SK-N-SH treated with all-trans-retinoic acid at 6 μM for 48 hours (cell line): ENCODE measurements around the gene PARL.

ENCODE experiments used
- ATAC-seq: fragments of 200-7000 bp; cut with Tn5 transposase; 3 replicates; pipeline ENCODE4 v1.9.1; 2020; ENCODE audit warnings: mild to moderate bottlenecking, moderate library complexity
- ARNTL ChIP-seq: fragments of 450-650 bp; formaldehyde crosslinking; IDR thresholded peaks from 2 replicates; pipeline ENCODE4 v1.5.0; 2020; ENCODE audit warnings: low read depth, mild to moderate bottlenecking, moderate library complexity, borderline replicate concordance
- BACH2 ChIP-seq: fragments of 250-450 bp; sonication (Bioruptor Pico); IDR thresholded peaks from 2 replicates; pipeline ENCODE4 v1.9.0; 2021; ENCODE audit warnings: mild to moderate bottlenecking, borderline replicate concordance
- ESRRG ChIP-seq: fragments of 250-450 bp; sonication (Bioruptor Pico); IDR thresholded peaks from 2 replicates; pipeline ENCODE4 v1.6.1; 2021; ENCODE audit warnings: mild to moderate bottlenecking
- GLIS3 ChIP-seq: fragments of 250-450 bp; sonication (Bioruptor Pico); IDR thresholded peaks from 2 replicates; pipeline ENCODE4 v1.5.0; 2020; ENCODE audit warnings: mild to moderate bottlenecking, moderate library complexity
- ISL1 ChIP-seq: fragments of 250-450 bp; sonication (Bioruptor Pico); IDR thresholded peaks from 2 replicates; pipeline ENCODE4 v2.1.2; 2022; ENCODE audit warnings: mild to moderate bottlenecking, moderate library complexity
- OSR1 ChIP-seq: fragments of 250-450 bp; sonication (Bioruptor Pico); IDR thresholded peaks from 2 replicates; pipeline ENCODE4 v1.8.0; 2022; ENCODE audit warnings: moderate library complexity, mild to moderate bottlenecking, inconsistent platforms
- PPARA ChIP-seq: fragments of 250-450 bp; sonication (Bioruptor Pico); IDR thresholded peaks from 2 replicates; pipeline ENCODE4 v1.5.0; 2020; ENCODE audit warnings: mild to moderate bottlenecking, borderline replicate concordance
- RARB ChIP-seq: fragments of 250-450 bp; sonication (Bioruptor Pico); IDR thresholded peaks from 2 replicates; pipeline ENCODE4 v1.8.0; 2021; ENCODE audit warnings: mild to moderate bottlenecking, moderate library complexity
- SNAI2 ChIP-seq: fragments of 250-450 bp; sonication (Bioruptor Pico); IDR thresholded peaks from 2 replicates; pipeline ENCODE4 v1.5.0; 2020; ENCODE audit warnings: mild to moderate bottlenecking, moderate library complexity
- TCF4 ChIP-seq: fragments of 250-450 bp; sonication (Bioruptor Pico); IDR thresholded peaks from 2 replicates; pipeline ENCODE4 v1.8.0; 2021; ENCODE audit warnings: mild to moderate bottlenecking, moderate library complexity, borderline replicate concordance
- TOX ChIP-seq: fragments of 250-450 bp; sonication (Bioruptor Pico); IDR thresholded peaks from 2 replicates; pipeline ENCODE4 v1.8.0; 2021; ENCODE audit warnings: mild to moderate bottlenecking, moderate library complexity, borderline replicate concordance
- ZC3H10 ChIP-seq: fragments of 250-450 bp; sonication (Bioruptor Pico); IDR thresholded peaks from 2 replicates; pipeline ENCODE4 v1.5.1; 2021; ENCODE audit warnings: mild to moderate bottlenecking, moderate library complexity
- ZFP3 ChIP-seq: fragments of 250-450 bp; sonication (Bioruptor Pico); IDR thresholded peaks from 2 replicates; pipeline ENCODE4 v1.5.0; 2020; ENCODE audit warnings: mild to moderate bottlenecking, moderate library complexity
- ZFP30 ChIP-seq: fragments of 450-650 bp; formaldehyde crosslinking; IDR thresholded peaks from 2 replicates; pipeline ENCODE4 v1.5.0; 2022; ENCODE audit warnings: mild to moderate bottlenecking, moderate library complexity
- ZNF70 ChIP-seq: fragments of 450-650 bp; formaldehyde crosslinking; IDR thresholded peaks from 2 replicates; pipeline ENCODE4 v1.5.0; 2020; ENCODE audit warnings: mild to moderate bottlenecking, moderate library complexity
- ZNF8 ChIP-seq: fragments of 450-650 bp; formaldehyde crosslinking; IDR thresholded peaks from 2 replicates; pipeline ENCODE4 v1.5.0; 2020; ENCODE audit warnings: mild to moderate bottlenecking, moderate library complexity
- TF ChIP-seq, protein P1 (sequence below): fragments of 250-450 bp; sonication (Bioruptor Pico); IDR thresholded peaks from 2 replicates; pipeline ENCODE4 v1.8.0; 2020; ENCODE audit warnings: mild to moderate bottlenecking, moderate library complexity, borderline replicate concordance
- TF ChIP-seq, protein P2 (sequence below): fragments of 250-450 bp; sonication (Bioruptor Pico); IDR thresholded peaks from 2 replicates; pipeline ENCODE4 v1.8.0; 2021; ENCODE audit warnings: low read depth, mild to moderate bottlenecking, moderate library complexity, borderline replicate concordance
- TF ChIP-seq, protein P3 (sequence below): fragments of 250-450 bp; sonication (Bioruptor Pico); IDR thresholded peaks from 2 replicates; pipeline ENCODE4 v1.5.1; 2020; ENCODE audit warnings: low read depth, mild to moderate bottlenecking, moderate library complexity
- TF ChIP-seq, protein P4 (sequence below): fragments of 250-450 bp; sonication (Bioruptor Pico); IDR thresholded peaks from 2 replicates; pipeline ENCODE4 v1.5.1; 2021; ENCODE audit warnings: mild to moderate bottlenecking, moderate library complexity
- TF ChIP-seq, protein P5 (sequence below): fragments of 250-450 bp; sonication (Bioruptor Pico); IDR thresholded peaks from 2 replicates; pipeline ENCODE4 v1.5.0; 2020; ENCODE audit warnings: mild to moderate bottlenecking, moderate library complexity

Gene PARL

DNA sequence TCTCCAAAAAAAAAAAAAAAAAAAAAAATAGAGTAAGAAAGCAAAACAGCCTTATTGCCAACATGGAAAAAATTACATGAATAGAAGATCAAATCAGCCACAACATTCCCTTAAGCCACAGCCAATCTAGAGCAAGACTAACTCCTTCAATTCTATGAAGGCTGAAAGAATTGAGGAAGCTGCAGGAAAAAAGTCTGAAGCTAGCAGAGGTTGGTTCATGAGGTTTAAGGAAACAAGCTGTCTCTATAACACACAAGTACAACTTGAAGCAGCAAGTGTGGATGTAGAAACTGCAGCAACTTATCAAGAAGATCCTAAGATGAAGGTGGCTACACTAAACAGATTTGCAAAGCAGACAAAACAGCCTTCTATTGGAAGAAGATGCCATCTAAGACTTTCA is 9.3 kb downstream of the PARL start (continued):
- TF ChIP-seq, protein P1, sequence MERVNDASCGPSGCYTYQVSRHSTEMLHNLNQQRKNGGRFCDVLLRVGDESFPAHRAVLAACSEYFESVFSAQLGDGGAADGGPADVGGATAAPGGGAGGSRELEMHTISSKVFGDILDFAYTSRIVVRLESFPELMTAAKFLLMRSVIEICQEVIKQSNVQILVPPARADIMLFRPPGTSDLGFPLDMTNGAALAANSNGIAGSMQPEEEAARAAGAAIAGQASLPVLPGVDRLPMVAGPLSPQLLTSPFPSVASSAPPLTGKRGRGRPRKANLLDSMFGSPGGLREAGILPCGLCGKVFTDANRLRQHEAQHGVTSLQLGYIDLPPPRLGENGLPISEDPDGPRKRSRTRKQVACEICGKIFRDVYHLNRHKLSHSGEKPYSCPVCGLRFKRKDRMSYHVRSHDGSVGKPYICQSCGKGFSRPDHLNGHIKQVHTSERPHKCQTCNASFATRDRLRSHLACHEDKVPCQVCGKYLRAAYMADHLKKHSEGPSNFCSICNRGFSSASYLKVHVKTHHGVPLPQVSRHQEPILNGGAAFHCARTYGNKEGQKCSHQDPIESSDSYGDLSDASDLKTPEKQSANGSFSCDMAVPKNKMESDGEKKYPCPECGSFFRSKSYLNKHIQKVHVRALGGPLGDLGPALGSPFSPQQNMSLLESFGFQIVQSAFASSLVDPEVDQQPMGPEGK (CRISPR knock-in tag): no peak
- no peak for TF ChIP-seq BACH2 (CRISPR knock-in tag)

DNA sequence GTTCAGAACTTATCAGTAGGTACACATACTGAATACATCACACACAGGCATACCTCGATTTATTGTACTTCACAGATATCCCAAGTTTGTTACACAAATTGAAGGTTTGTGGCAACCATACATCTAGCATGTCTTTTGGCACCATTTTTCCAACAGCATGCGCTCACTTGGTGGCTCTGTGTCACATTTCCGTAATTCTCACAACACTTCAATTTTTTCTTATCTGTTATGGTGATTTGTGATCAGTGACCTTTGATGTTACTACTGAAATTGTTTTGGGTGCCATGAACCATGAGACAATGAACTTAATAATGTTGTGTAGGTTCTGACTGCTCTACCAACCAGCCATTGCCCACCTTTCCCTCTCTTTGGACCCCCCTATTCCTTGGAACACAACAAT is 10.8 kb downstream of the PARL start:
- TF ChIP-seq, protein P1 (CRISPR knock-in tag): no peak
- TF ChIP-seq ISL1 (CRISPR knock-in tag): no peak
- no peak for TF ChIP-seq SNAI2 (CRISPR knock-in tag)
- no peak for TF ChIP-seq TOX (CRISPR knock-in tag)
- TF ChIP-seq GLIS3 (CRISPR knock-in tag): no peak
- TF ChIP-seq ARNTL (CRISPR knock-in tag): no peak
- no peak for TF ChIP-seq BACH2 (CRISPR knock-in tag)
- no peak for TF ChIP-seq TCF4 (CRISPR knock-in tag)
- TF ChIP-seq, all 23 proteins: peak for 0
- ATAC-seq: no peak

DNA sequence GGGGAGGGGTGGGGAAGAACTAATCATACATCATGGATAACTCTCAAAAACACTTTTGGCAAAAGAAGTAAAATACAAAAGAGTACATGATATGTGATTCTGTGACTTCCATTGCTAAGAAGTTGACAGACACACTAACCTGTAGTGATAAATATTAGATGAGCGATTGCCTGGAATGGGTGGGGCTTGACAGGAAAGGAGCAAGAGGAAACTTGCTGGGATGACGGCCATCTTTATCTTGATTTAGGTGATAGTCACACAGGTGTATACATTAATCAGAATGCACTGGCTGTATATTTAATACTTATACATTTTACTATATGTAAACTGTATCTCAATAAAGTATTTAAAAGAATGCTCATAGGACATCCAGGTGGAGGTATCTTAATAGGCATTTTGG is 13.1 kb downstream of the PARL start:
- ATAC-seq: no peak

More for the DNA sequence above, 13.1 kb downstream of the PARL start:
- TF ChIP-seq BACH2 (CRISPR knock-in tag): no peak
- no peak for TF ChIP-seq ZFP3 (CRISPR knock-in tag)
- no peak for TF ChIP-seq TCF4 (CRISPR knock-in tag)
- TF ChIP-seq ZFP30 (CRISPR knock-in tag): no peak
- TF ChIP-seq GLIS3 (CRISPR knock-in tag): no peak
- TF ChIP-seq TOX (CRISPR knock-in tag): no peak
- no peak for TF ChIP-seq ESRRG (CRISPR knock-in tag)
- no peak for TF ChIP-seq PPARA
- TF ChIP-seq, protein P2, sequence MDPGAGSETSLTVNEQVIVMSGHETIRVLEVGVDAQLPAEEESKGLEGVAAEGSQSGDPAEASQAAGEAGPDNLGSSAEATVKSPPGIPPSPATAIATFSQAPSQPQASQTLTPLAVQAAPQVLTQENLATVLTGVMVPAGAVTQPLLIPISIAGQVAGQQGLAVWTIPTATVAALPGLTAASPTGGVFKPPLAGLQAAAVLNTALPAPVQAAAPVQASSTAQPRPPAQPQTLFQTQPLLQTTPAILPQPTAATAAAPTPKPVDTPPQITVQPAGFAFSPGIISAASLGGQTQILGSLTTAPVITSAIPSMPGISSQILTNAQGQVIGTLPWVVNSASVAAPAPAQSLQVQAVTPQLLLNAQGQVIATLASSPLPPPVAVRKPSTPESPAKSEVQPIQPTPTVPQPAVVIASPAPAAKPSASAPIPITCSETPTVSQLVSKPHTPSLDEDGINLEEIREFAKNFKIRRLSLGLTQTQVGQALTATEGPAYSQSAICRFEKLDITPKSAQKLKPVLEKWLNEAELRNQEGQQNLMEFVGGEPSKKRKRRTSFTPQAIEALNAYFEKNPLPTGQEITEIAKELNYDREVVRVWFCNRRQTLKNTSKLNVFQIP (CRISPR knock-in tag): no peak
- no peak for TF ChIP-seq ZC3H10 (CRISPR knock-in tag)
- TF ChIP-seq, protein P1 (CRISPR knock-in tag): no peak
- TF ChIP-seq, protein P3, sequence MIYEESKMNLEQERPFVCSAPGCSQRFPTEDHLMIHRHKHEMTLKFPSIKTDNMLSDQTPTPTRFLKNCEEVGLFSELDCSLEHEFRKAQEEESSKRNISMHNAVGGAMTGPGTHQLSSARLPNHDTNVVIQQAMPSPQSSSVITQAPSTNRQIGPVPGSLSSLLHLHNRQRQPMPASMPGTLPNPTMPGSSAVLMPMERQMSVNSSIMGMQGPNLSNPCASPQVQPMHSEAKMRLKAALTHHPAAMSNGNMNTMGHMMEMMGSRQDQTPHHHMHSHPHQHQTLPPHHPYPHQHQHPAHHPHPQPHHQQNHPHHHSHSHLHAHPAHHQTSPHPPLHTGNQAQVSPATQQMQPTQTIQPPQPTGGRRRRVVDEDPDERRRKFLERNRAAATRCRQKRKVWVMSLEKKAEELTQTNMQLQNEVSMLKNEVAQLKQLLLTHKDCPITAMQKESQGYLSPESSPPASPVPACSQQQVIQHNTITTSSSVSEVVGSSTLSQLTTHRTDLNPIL (CRISPR knock-in tag): no peak
- TF ChIP-seq ZNF70: no peak
- TF ChIP-seq ZNF8 (CRISPR knock-in tag): no peak
- TF ChIP-seq SNAI2 (CRISPR knock-in tag): no peak
- TF ChIP-seq, protein P4, sequence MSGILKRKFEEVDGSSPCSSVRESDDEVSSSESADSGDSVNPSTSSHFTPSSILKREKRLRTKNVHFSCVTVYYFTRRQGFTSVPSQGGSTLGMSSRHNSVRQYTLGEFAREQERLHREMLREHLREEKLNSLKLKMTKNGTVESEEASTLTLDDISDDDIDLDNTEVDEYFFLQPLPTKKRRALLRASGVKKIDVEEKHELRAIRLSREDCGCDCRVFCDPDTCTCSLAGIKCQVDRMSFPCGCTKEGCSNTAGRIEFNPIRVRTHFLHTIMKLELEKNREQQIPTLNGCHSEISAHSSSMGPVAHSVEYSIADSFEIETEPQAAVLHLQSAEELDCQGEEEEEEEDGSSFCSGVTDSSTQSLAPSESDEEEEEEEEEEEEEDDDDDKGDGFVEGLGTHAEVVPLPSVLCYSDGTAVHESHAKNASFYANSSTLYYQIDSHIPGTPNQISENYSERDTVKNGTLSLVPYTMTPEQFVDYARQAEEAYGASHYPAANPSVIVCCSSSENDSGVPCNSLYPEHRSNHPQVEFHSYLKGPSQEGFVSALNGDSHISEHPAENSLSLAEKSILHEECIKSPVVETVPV (CRISPR knock-in tag): no peak
- TF ChIP-seq, protein P5, sequence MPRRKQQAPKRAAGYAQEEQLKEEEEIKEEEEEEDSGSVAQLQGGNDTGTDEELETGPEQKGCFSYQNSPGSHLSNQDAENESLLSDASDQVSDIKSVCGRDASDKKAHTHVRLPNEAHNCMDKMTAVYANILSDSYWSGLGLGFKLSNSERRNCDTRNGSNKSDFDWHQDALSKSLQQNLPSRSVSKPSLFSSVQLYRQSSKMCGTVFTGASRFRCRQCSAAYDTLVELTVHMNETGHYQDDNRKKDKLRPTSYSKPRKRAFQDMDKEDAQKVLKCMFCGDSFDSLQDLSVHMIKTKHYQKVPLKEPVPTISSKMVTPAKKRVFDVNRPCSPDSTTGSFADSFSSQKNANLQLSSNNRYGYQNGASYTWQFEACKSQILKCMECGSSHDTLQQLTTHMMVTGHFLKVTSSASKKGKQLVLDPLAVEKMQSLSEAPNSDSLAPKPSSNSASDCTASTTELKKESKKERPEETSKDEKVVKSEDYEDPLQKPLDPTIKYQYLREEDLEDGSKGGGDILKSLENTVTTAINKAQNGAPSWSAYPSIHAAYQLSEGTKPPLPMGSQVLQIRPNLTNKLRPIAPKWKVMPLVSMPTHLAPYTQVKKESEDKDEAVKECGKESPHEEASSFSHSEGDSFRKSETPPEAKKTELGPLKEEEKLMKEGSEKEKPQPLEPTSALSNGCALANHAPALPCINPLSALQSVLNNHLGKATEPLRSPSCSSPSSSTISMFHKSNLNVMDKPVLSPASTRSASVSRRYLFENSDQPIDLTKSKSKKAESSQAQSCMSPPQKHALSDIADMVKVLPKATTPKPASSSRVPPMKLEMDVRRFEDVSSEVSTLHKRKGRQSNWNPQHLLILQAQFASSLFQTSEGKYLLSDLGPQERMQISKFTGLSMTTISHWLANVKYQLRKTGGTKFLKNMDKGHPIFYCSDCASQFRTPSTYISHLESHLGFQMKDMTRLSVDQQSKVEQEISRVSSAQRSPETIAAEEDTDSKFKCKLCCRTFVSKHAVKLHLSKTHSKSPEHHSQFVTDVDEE (CRISPR knock-in tag): no peak
- TF ChIP-seq RARB (CRISPR knock-in tag): no peak
- TF ChIP-seq ISL1 (CRISPR knock-in tag): no peak
- TF ChIP-seq OSR1 (CRISPR knock-in tag): no peak
